ENCODE results near the gene TRIM65.

DNA sequence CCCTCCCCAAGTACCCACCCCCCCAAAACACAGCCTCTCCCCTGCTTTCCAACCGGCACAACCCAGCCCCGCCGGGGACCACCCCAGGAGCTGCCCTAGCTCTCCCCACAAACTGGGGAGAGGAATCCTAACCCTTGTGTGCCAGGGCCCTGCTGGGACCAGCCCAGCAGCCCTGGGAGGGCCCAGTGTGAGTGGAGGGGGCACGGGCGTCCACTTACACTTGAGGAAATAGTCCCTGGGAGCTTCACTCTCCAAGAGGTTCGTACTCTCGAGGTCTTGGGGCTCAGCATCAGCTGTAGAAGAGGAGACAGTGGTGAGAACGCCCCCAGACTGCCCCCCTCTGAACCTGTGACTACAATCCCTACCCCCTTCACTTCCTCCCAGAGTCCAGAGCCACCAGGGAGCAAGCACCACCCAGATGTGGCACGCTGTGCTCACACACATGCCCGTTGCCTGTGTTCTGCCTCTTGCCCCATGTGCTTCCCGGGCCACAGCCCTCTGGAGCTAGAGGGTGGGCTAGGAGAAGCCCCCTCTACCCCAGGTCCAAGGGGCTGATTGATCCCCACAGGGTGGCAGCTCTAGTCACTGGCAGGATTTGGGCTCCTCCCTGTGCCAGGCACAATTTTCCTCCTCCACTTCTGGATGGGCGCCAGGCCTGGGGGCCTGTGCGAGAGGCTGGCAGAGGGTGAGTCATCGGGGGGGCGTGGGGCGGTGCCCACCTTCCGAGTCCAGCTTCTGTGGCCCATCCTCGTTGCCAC is 21.4 kb downstream of the TRIM65 start:
- TF ChIP-seq EZH2 (IDR thresholded peaks at IDR 0.05) (no peak), POLR2AphosphoS5 (IDR thresholded peaks at IDR 0.05; ENCODE audit: borderline replicate concordance, low read depth, low read length) (no peak)
